Keratinocyte (primary cell): ENCODE data around the gene ZNF343. TPM values are rescaled to one million over a fixed set of nuclear protein-coding genes. Genes with fewer than 3 reads are reported as not detected.

Source experiments
- DNase-seq: peaks from one replicate; pipeline ENCODE4 v3.0.0-alpha.2; 2011; ENCODE audit warnings: low read depth, missing footprints, low spot score
- FAIRE-seq: peaks from 2 replicates; lab custom pipeline; 2011; peaks lifted over from hg19 to GRCh38; lab: Jason Lieb, UNC
- H2AFZ ChIP-seq: 2 replicates; pipeline ENCODE4 v1.6.0; 2012; ENCODE audit warnings: low read length, control low read depth, inconsistent platforms; ENCODE audit not compliant: control insufficient read depth
- H3K27ac ChIP-seq: 2 replicates; pipeline ENCODE4 v1.5.1; 2011; ENCODE audit warnings: low read length; ENCODE audit not compliant: control insufficient read depth, insufficient read depth
- H3K27me3 ChIP-seq: 3 replicates; pipeline ENCODE4 v1.6.0; 2011; ENCODE audit warnings: low read length; ENCODE audit not compliant: control insufficient read depth, insufficient read depth; ENCODE audit errors: extremely low read depth
- H3K36me3 ChIP-seq, 2 experiments: 2 replicates in 1 of 2; 3 replicates in 1 of 2; pipeline ENCODE4 v1.5.1; 2011; ENCODE audit warnings: low read length in 2 of 2, mild to moderate bottlenecking in 1 of 2; ENCODE audit not compliant: control insufficient read depth in 2 of 2, insufficient read depth in 2 of 2; ENCODE audit errors: extremely low read depth in 1 of 2
- H3K4me1 ChIP-seq: 3 replicates; pipeline ENCODE4 v1.5.1; 2011; ENCODE audit warnings: low read length; ENCODE audit not compliant: control insufficient read depth, insufficient read depth; ENCODE audit errors: extremely low read depth
- H3K4me2 ChIP-seq: 3 replicates; pipeline ENCODE4 v1.6.0; 2011; ENCODE audit warnings: low read depth, low read length; ENCODE audit not compliant: control insufficient read depth, insufficient read depth; ENCODE audit errors: extremely low read depth
- H3K4me3 ChIP-seq, 3 experiments: fragments of 200-600 bp in 1 of 3; sonication (generic) in 1 of 3; 2 replicates in 2 of 3; 3 replicates in 1 of 3; pipeline ENCODE4 v1.5.1; 2011 to 2016; ENCODE audit warnings: low read length in 3 of 3, mild to moderate bottlenecking in 3 of 3, control low read depth in 2 of 3, inconsistent platforms in 1 of 3, low read depth in 1 of 3, mixed read lengths in 1 of 3, mixed run types in 1 of 3, moderate library complexity in 1 of 3; ENCODE audit not compliant: control insufficient read depth in 2 of 3, insufficient read depth in 2 of 3; ENCODE audit errors: extremely low read depth in 1 of 3
- H3K79me2 ChIP-seq: 2 replicates; pipeline ENCODE4 v1.6.0; 2012; ENCODE audit warnings: low read length; ENCODE audit not compliant: control insufficient read depth, insufficient read depth
- H3K9ac ChIP-seq: 3 replicates; pipeline ENCODE4 v1.6.0; 2011; ENCODE audit warnings: low read length; ENCODE audit not compliant: control insufficient read depth, insufficient read depth; ENCODE audit errors: extremely low read depth
- H3K9me1 ChIP-seq: 3 replicates; pipeline ENCODE4 v1.6.0; 2011; ENCODE audit warnings: low read length; ENCODE audit not compliant: control insufficient read depth, insufficient read depth; ENCODE audit errors: extremely low read depth
- H3K9me3 ChIP-seq: 2 replicates; pipeline ENCODE4 v1.5.1; 2012; ENCODE audit warnings: low read depth, low read length; ENCODE audit not compliant: control insufficient read depth
- H4K20me1 ChIP-seq: 3 replicates; pipeline ENCODE4 v1.6.0; 2011; ENCODE audit warnings: low read length; ENCODE audit not compliant: control insufficient read depth, insufficient read depth; ENCODE audit errors: extremely low read depth
- CTCF ChIP-seq, 3 experiments: IDR thresholded peaks in 1 of 3; conservative IDR thresholded peaks in 1 of 3; optimal IDR thresholded peaks in 1 of 3; 2 replicates in 2 of 3; 3 replicates in 1 of 3; pipeline versions ENCODE3 to v1.5.1; 2011; ENCODE audit warnings: low read length in 3 of 3, mild to moderate bottlenecking in 3 of 3, moderate library complexity in 2 of 3, control low read depth in 1 of 3, inconsistent platforms in 1 of 3; ENCODE audit not compliant: insufficient read depth in 2 of 3; ENCODE audit errors: extremely low read depth in 1 of 3
- EZH2 ChIP-seq: IDR thresholded peaks from one replicate; pipeline ENCODE4 v1.6.1; 2012; ENCODE audit warnings: inconsistent platforms, mild to moderate bottlenecking, low read length, moderate library complexity
- dilution Hi-C: fragments of 300-500 bp; cut with MboI; formaldehyde crosslinking; loops from one replicate; pipeline ENCODE4 v1.7.0; 2020; ENCODE audit warnings: low sequenced_read_pairs; ENCODE audit not compliant: extremely low pct_ligation_motif_present
- polyA plus RNA-seq, 5 experiments: library from polyadenylated mRNA; depleted of rRNA in 3 of 5; stranded (reverse) in 3 of 5; stranded (forward) in 1 of 5; unstranded in 1 of 5; fragments of >200 nt; gene quantifications; 1 replicate in 1 of 5; 2 replicates in 3 of 5; 3 replicates in 1 of 5; pipeline versions ENCODE4 v1.2.1 to v1.2.3, GENCODE V29; 2011 to 2012; ENCODE audit warnings: missing spikeins in 2 of 5, low read depth in 1 of 5, low replicate concordance in 1 of 5

Gene ZNF343
- polyA plus RNA-seq, 1 donor (not counting 4 experiments of a cell fraction or from before 2014, with no cell fraction given): 11.7 TPM

- H3K4me2 ChIP-seq: no peak overlapping the region
- FAIRE-seq (no peak), DNase-seq (no peak)
- no peaks in the 10 kb centered on the region for H3K4me1 ChIP-seq
- TF ChIP-seq EZH2 (no peak), CTCF (optimal IDR thresholded peaks at IDR 0.05 in 1 of 3, IDR thresholded peaks at IDR 0.05 in 1 of 3, conservative IDR thresholded peaks at IDR 0.05 in 1 of 3; ENCODE audit: extremely low read depth in 1 of 3, insufficient read depth in 2 of 3, low read length in 3 of 3) (no peak)
- H3K27ac ChIP-seq: no peak overlapping the region
- peaks cover 13% of the 10 kb centered on the region for H4K20me1 ChIP-seq
- H3K79me2 ChIP-seq: peaks cover 13% of the 10 kb centered on the region
- no peak overlapping the region for H2AFZ ChIP-seq
- H3K9me3 ChIP-seq: no peaks in the 10 kb centered on the region
- H3K27me3 ChIP-seq: no peaks in the 10 kb centered on the region
- peaks cover 38 to 51% of the 10 kb centered on the region in 2 experiments for H3K36me3 ChIP-seq
- dilution Hi-C loops: no loop called here
- H3K9ac ChIP-seq: no peak overlapping the region
- H3K4me3 ChIP-seq: no peak overlapping the region
- H3K9me1 ChIP-seq: no peaks in the 10 kb centered on the region
These were observed 47.8 kb downstream of the ZNF343 start for GRCh38 chr20:2460752-2461424.

- dilution Hi-C loops: no loop called here
- TF ChIP-seq EZH2 (no peak), CTCF (optimal IDR thresholded peaks at IDR 0.05 in 1 of 3, IDR thresholded peaks at IDR 0.05 in 1 of 3, conservative IDR thresholded peaks at IDR 0.05 in 1 of 3; ENCODE audit: extremely low read depth in 1 of 3, insufficient read depth in 2 of 3, low read length in 3 of 3) (no peak)
- FAIRE-seq: no peak
- H4K20me1 ChIP-seq: peaks cover 13% of the 10 kb centered on the region
- H3K79me2 ChIP-seq: peaks cover 8% of the 10 kb centered on the region
- H3K4me2 ChIP-seq: no peak overlapping the region
- DNase-seq: no peak
- no peak overlapping the region for H3K9ac ChIP-seq
- no peaks in the 10 kb centered on the region for H3K9me1 ChIP-seq
- peaks cover 33 to 46% of the 10 kb centered on the region in 2 experiments for H3K36me3 ChIP-seq
- H3K9me3 ChIP-seq: no peaks in the 10 kb centered on the region
- no peak overlapping the region for H3K27ac ChIP-seq
- no peak overlapping the region for H2AFZ ChIP-seq
- H3K4me1 ChIP-seq: no peaks in the 10 kb centered on the region
- no peak overlapping the region for H3K4me3 ChIP-seq
- H3K27me3 ChIP-seq: no peaks in the 10 kb centered on the region
These were observed 48.5 kb downstream of the ZNF343 start for GRCh38 chr20:2459981-2460751.
